IPS-15b (cell line): Measurements from ENCODE around the gene RAB30.

ENCODE experiments used
- H3K27me3 ChIP-seq: one replicate; pipeline ENCODE4 v1.6.1; 2013; ENCODE audit warnings: low read length; ENCODE audit not compliant: control insufficient read depth, insufficient read depth
- H3K36me3 ChIP-seq: one replicate; pipeline ENCODE4 v1.6.1; 2013; ENCODE audit warnings: low read length; ENCODE audit not compliant: control insufficient read depth, insufficient read depth
- H3K4me1 ChIP-seq: one replicate; pipeline ENCODE4 v1.6.1; 2013; ENCODE audit warnings: mild to moderate bottlenecking, low read length; ENCODE audit not compliant: control insufficient read depth, insufficient read depth
- H3K4me3 ChIP-seq: one replicate; pipeline ENCODE4 v1.5.1; 2013; ENCODE audit warnings: low read depth, low read length
- H3K9ac ChIP-seq: one replicate; pipeline ENCODE4 v1.6.1; 2013; ENCODE audit warnings: low read depth, mild to moderate bottlenecking, low read length
- H3K9me3 ChIP-seq: one replicate; pipeline ENCODE4 v1.6.1; 2013; ENCODE audit warnings: mild to moderate bottlenecking, low read length; ENCODE audit not compliant: control insufficient read depth, insufficient read depth

RAB30 gene

DNA sequence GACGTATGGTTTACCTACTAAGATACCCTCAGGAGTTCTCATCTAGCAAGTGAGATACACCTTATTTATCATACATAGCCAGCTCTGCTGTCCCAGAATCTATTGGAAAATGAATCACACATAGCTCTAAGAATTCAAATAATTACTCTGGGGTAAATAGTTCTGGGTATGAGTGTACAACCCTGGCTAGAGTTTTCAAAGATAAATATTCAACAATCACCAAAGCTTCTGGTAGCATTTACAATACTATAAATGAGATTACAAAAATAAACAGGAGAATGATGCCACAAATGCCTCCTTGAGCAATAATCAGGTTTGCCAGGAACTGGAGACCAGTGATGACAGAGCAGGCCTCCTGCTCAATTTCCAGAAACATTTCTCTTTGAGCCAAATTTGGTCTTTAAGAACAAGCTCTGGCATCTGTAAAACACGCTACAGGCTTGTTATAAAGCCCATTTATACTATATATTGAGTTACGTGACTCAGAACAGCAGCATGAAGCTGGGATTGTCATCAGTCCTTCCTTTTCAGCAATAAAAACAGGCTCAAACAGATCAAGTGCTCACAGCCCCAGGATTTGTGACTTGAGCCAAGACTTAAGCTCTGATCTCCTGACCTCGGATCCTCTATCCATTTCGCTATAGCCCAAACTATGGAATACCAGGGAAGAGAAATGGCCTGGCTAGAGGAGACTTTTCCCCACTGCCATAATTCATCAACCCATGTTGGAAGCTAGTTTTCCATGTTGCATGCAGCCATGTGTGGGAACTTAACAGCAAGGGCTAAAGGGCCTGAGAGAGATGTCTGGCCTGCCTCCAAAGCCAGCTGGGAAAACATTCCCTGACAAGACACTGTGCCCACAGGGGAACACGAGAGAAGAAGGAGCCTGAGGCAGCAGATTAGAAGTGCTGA, 19.7 kb downstream of the RAB30 start:
- Histone ChIP-seq H3K36me3 (no peaks in the 10 kb centered on the region), H3K4me3 (no peak overlapping the region), H3K27me3 (no peaks in the 10 kb centered on the region), H3K4me1 (no peaks in the 10 kb centered on the region), H3K9ac (no peak overlapping the region), H3K9me3 (no peaks in the 10 kb centered on the region)

DNA sequence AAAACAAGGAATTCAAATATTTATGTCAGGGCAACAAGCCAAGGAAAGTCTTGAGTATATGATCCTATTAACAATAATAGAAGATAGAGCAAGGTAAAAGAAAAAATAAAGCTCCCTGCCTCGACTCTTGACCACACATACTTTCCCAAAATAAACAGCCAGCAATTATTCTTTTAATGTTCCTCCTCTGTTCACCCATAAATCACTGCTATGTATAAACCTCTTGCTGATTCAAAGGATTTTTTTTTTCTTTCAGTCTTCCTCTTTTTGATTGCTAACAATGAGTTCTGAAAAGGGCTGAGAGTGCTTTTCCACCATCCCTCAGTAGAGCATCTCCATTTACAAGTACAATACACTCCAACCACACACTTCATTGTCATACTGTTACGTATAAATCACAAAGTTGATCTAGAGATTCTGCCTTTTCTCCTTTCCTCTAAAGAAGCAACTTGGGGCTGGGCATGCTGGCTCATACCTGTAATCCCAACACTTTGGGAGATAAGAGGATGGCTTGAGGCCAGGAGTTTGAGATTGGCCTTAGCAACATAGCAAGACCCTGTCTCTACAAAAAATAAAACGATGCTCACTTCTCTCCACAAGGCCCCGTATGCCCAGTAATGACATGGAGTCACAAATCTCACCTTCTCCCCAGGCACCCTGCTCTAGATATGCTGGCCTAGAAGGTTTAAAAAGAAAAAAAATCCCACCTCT, 24.0 kb downstream of the RAB30 start:
- Histone ChIP-seq H3K36me3 (no peaks in the 10 kb centered on the region), H3K27me3 (no peaks in the 10 kb centered on the region), H3K9ac (no peak overlapping the region), H3K9me3 (no peaks in the 10 kb centered on the region), H3K4me1 (peaks cover 3% of the 10 kb centered on the region), H3K4me3 (no peak overlapping the region)

- no peak overlapping the region for H3K9ac ChIP-seq
- H3K4me1 ChIP-seq, result peaks cover 3% of the 10 kb centered on the region
- H3K27me3 ChIP-seq, result no peaks in the 10 kb centered on the region
Observed at GRCh38 chr11:83046621-83047172, 25.0 kb downstream of the RAB30 start.

GRCh38 chr11:83044958-83045712, 26.6 kb downstream of the RAB30 start:
- H3K9ac ChIP-seq, result no peak overlapping the region
- no peaks in the 10 kb centered on the region for H3K9me3 ChIP-seq
- H3K36me3 ChIP-seq, result no peaks in the 10 kb centered on the region
- H3K4me3 ChIP-seq, result no peak overlapping the region
- H3K27me3 ChIP-seq, result no peaks in the 10 kb centered on the region
- peaks cover 3% of the 10 kb centered on the region for H3K4me1 ChIP-seq

More at GRCh38 chr11:83046621-83047172, 25.0 kb downstream of the RAB30 start:
- Histone ChIP-seq H3K36me3 (no peaks in the 10 kb centered on the region), H3K9me3 (no peaks in the 10 kb centered on the region), H3K4me3 (no peak overlapping the region)

- H3K4me3 ChIP-seq, result no peak overlapping the region
- H3K9ac ChIP-seq, result no peak overlapping the region
- no peaks in the 10 kb centered on the region for H3K36me3 ChIP-seq
- no peaks in the 10 kb centered on the region for H3K9me3 ChIP-seq
- H3K27me3 ChIP-seq, result no peaks in the 10 kb centered on the region
- H3K4me1 ChIP-seq, result peaks cover 3% of the 10 kb centered on the region
Observed at GRCh38 chr11:83042964-83043711, 28.6 kb downstream of the RAB30 start.

DNA sequence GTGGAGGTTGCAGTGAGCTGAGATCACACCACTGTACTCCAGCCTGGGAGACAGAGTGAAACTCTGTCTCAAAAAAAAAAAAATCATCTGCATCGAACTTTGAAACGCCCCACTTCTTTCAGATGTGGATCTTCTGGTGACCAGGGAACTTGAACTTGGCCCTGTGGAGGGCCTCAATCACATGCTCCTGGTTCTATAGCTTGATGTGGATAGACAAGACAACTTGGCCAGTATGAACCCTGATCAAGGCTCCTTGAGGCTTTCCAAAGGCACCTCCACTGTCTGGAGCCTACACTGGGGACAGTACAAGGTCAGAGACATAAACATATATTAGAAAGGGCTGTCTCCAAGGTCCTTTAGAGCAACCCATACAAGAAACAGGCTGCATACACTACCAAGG, 30.6 kb downstream of the RAB30 start:
- no peaks in the 10 kb centered on the region for H3K27me3 ChIP-seq
- H3K9me3 ChIP-seq, result no peaks in the 10 kb centered on the region
- peaks cover 3% of the 10 kb centered on the region for H3K4me1 ChIP-seq
- no peak overlapping the region for H3K9ac ChIP-seq
- no peak overlapping the region for H3K4me3 ChIP-seq
- no peaks in the 10 kb centered on the region for H3K36me3 ChIP-seq

DNA sequence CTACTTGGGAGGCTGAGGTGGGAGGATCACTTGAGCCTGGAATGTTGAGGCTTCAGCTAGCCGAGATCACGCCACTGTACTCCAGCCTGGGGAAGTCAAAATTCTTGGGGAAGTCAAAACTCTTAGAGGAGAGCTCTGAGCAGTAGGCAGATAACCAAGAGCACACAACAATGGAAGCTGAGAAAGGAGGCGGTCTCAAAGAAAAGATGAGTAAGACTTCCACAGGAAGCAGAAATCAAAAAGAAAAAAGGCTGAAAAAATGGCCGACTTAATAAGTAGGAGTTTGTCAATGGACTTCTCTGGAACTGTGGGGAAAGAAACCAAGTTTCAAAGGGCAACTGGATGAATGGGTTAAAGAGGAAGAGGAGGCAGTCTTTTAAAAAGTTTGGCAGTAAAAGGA, 32.1 kb downstream of the RAB30 start:
- Histone ChIP-seq H3K36me3 (no peaks in the 10 kb centered on the region), H3K9ac (no peak overlapping the region), H3K4me3 (no peak overlapping the region), H3K4me1 (peaks cover 2% of the 10 kb centered on the region), H3K27me3 (no peaks in the 10 kb centered on the region), H3K9me3 (no peaks in the 10 kb centered on the region)

DNA sequence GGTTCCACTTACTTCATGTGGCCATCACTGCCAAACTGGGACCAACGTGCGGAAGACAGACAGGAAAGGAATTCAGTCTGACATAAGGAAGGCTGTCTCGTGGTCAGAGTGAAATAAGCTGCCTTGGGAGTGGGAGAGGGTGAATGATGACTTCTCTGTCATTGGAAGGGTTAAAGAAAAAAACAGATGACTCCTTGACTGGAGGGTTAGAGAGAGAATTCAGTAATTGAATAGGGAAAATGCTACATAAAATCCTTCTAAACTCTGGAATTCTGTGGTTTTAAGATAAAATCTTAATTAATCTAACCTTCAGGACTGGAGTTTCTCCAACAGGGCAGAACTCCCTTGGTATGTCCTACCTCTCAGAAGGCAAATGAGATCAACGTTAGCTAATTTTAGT, 33.8 kb downstream of the RAB30 start:
- H3K4me1 ChIP-seq, result peaks cover 6% of the 10 kb centered on the region

GRCh38 chr11:83036701-83037100, 35.0 kb downstream of the RAB30 start:
- Histone ChIP-seq H3K4me3 (no peak overlapping the region), H3K9me3 (no peaks in the 10 kb centered on the region), H3K9ac (no peak overlapping the region), H3K27me3 (no peaks in the 10 kb centered on the region), H3K4me1 (peaks cover 6% of the 10 kb centered on the region), H3K36me3 (no peaks in the 10 kb centered on the region)

More for the DNA sequence above, 33.8 kb downstream of the RAB30 start:
- H3K4me3 ChIP-seq, result no peak overlapping the region
- no peaks in the 10 kb centered on the region for H3K9me3 ChIP-seq
- H3K36me3 ChIP-seq, result no peaks in the 10 kb centered on the region
- H3K9ac ChIP-seq, result no peak overlapping the region
- H3K27me3 ChIP-seq, result no peaks in the 10 kb centered on the region

DNA sequence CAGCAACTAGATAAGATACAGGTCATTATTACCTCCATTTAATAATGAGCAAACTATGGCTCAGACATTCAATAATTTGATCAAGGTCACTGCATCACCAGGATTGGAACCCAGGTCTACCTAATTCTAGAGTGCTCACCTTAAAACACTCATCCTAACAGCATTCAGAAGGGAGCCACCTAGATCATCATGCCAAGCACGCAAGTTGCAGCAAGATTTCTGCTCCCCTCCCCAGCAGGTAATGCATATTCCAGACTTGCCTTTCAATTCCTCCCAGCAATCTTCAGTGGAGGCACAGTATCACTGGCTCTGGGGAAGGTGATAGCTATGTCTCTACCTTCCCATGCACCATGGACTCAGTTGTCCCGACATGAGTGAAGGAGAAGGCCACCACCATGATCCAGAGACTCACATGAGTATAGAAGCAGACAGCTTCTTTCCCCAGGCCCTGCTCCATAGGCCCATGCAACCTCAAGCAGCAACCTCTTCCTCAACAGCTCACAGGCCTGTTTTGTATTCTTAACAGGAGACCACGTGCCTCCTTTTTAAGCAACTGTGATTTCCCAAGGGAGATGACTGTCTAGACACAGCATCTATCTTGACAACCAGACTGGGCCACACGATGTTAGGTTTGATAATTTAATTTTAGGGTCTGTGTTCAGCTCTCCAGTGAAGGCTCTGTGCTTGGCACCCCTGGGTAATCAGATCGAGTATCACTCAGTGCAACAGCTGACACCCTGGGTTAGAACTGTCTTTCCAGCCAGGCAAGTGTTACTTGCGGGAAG, 36.4 kb downstream of the RAB30 start:
- H3K27me3 ChIP-seq, result no peaks in the 10 kb centered on the region
- H3K4me3 ChIP-seq, result no peak overlapping the region
- H3K4me1 ChIP-seq, result peaks cover 6% of the 10 kb centered on the region
- H3K36me3 ChIP-seq, result no peaks in the 10 kb centered on the region
- H3K9ac ChIP-seq, result no peak overlapping the region
- no peaks in the 10 kb centered on the region for H3K9me3 ChIP-seq
